Stomach (tissue), 9 donors: ENCODE data around the gene CARD6. TPM values are rescaled to one million over a fixed set of nuclear protein-coding genes. Genes with fewer than 3 reads are reported as not detected.
"Not testable (repeated sequence)": the region's sequence is repeated elsewhere in the genome, so short reads cannot be mapped to it uniquely, and the experiment has no call there.

Experiments
- DNase-seq, 2 donors: peaks; one replicate each; pipeline versions ENCODE4 v3.0.0 to v3.0.0-alpha.2; 2013 to 2019
- H3K27ac ChIP-seq, 5 donors: fragments of 200-600 bp in 4 of 5; sonication (generic) in 4 of 5; one replicate each; pipeline ENCODE4 v1.5.1; 2013 to 2019; ENCODE audit warnings: mild to moderate bottlenecking in 1 of 5, moderate library complexity in 1 of 5
- H3K27me3 ChIP-seq, 3 donors: fragments of 200-600 bp; sonication (generic); one replicate each; pipeline ENCODE4 v1.5.1; 2017 to 2019; ENCODE audit warnings: mixed run types in 1 of 3
- H3K36me3 ChIP-seq, 4 donors: fragments of 200-600 bp; sonication (generic); 1 replicate in 3 of 4; 2 replicates in 1 of 4; pipeline ENCODE4 v1.5.1; 2016 to 2019
- H3K4me1 ChIP-seq, 4 donors: fragments of 200-600 bp; sonication (generic); one replicate each; pipeline ENCODE4 v1.5.1; 2016 to 2019
- H3K4me3 ChIP-seq, 4 donors: fragments of 200-600 bp; sonication (generic) in 3 of 4; one replicate each; pipeline ENCODE4 v1.5.1; 2016 to 2019; ENCODE audit warnings: mild to moderate bottlenecking in 1 of 4
- H3K9me3 ChIP-seq, 4 donors: fragments of 200-600 bp; sonication (generic); one replicate each; pipeline ENCODE4 v1.5.1; 2016 to 2019
- EP300 ChIP-seq: sonication (generic); formaldehyde crosslinking; IDR thresholded peaks from one replicate; pipeline ENCODE4 v1.6.1; 2017; ENCODE audit warnings: antibody characterized with exemption
- POLR2A ChIP-seq, 4 donors: fragments of 450-650 bp; IDR thresholded peaks; one replicate each; pipeline ENCODE4 v1.6.1; 2016; ENCODE audit warnings: antibody characterized with exemption in 4 of 4, control low read depth in 2 of 4, mild to moderate bottlenecking in 1 of 4, moderate library complexity in 1 of 4
- POLR2AphosphoS5 ChIP-seq, 3 donors: sonication (generic); formaldehyde crosslinking; IDR thresholded peaks; one replicate each; pipeline ENCODE4 v1.6.1; 2016; ENCODE audit warnings: antibody characterized with exemption in 3 of 3
- WGBS, 5 donors: extraction: QIAGEN DNeasy Blood & Tissue Kit in 3 of 5; methylation state at CpG; one replicate each; pipeline versions ENCODE4 v1.1.5 to v1.1.7; 2013 to 2018; 5-methylcytosine and 5-hydroxymethylcytosine counted together
- intact Hi-C: fragments of 100-400 bp; cut with DNase I; formaldehyde crosslinking; loops from one replicate; pipeline ENCODE4 v1.15.1; 2023; ENCODE audit warnings: low total_unique reads
- polyA plus RNA-seq, 3 donors: library from polyadenylated mRNA; stranded (reverse); fragments of 200-250 nt; gene quantifications; one replicate each; pipeline ENCODE4 v1.2.3, GENCODE V29; 2013
- total RNA-seq, 5 donors: library from RNA; depleted of rRNA; stranded (reverse); fragments of >200 nt; gene quantifications; one replicate each; pipeline versions ENCODE4 v1.1.0 to v1.2.3, GENCODE V29; 2014 to 2016
- TF ChIP-seq, protein P1 (sequence below), 7 experiments: fragments of 450-650 bp in 4 of 7; fragments of 200-600 bp in 3 of 7; sonication (generic) in 3 of 7; IDR thresholded peaks; one replicate each; pipeline ENCODE4 v1.5.1; 2016 to 2019; ENCODE audit warnings: antibody characterized with exemption in 7 of 7, control low read depth in 2 of 7, mild to moderate bottlenecking in 1 of 7
- donor health status: healthy with polysubstance abuse.
- donor health status: Bipolar disorder and iron deficiency.
- donor health status: healthy.

CARD6 gene
- total and polyA plus RNA-seq, 8 donors, result 2.0 to 30.8 (median 10.7) TPM

DNA sequence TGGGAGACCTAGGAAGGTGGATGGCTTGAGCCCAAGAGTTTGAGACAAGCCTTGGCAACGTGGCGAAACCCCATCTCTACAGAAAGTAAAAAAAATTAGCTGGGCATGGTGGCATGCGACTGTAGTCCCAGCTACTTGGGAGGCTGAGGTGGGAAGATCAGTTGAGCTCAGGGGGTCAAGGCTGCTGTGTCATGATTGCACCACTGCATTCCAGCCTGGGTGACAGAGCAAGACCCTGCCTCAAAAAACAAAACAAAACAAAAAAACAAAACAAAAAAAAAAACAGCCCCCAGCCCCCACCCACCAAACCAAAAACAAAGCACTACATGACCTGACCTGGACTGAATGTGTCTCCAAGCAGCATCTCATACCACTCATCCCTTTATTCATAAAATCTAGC is 34.8 kb downstream of the CARD6 start:
- intact Hi-C loops, result loop anchor here (5.0 kb wide), 1 partner anchor 124 kb away; no protein-coding TSS in a partner anchor
- 67 to 85% (median 72%) methylated on average over 3 of the region's 3 CpGs for WGBS, 5 donors
- no peaks in the 10 kb centered on the region for H3K27me3 ChIP-seq
- H3K4me3 ChIP-seq, result no peak overlapping the region
- H3K27ac ChIP-seq, result no peak overlapping the region
- peaks cover 0 to 6% (median 0%) of the 10 kb centered on the region in 4 donors for H3K9me3 ChIP-seq
- peaks cover 0 to 7% (median 3%) of the 10 kb centered on the region in 4 donors for H3K4me1 ChIP-seq
- no peaks in the 10 kb centered on the region for H3K36me3 ChIP-seq
- DNase-seq, result no peak
- TF ChIP-seq, protein P1, sequence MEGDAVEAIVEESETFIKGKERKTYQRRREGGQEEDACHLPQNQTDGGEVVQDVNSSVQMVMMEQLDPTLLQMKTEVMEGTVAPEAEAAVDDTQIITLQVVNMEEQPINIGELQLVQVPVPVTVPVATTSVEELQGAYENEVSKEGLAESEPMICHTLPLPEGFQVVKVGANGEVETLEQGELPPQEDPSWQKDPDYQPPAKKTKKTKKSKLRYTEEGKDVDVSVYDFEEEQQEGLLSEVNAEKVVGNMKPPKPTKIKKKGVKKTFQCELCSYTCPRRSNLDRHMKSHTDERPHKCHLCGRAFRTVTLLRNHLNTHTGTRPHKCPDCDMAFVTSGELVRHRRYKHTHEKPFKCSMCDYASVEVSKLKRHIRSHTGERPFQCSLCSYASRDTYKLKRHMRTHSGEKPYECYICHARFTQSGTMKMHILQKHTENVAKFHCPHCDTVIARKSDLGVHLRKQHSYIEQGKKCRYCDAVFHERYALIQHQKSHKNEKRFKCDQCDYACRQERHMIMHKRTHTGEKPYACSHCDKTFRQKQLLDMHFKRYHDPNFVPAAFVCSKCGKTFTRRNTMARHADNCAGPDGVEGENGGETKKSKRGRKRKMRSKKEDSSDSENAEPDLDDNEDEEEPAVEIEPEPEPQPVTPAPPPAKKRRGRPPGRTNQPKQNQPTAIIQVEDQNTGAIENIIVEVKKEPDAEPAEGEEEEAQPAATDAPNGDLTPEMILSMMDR (IDR thresholded peaks at IDR 0.05), result no peak
- TF ChIP-seq POLR2A (IDR thresholded peaks at IDR 0.05) (no peak), EP300 (no peak), POLR2AphosphoS5 (IDR thresholded peaks at IDR 0.05) (no peak)

- H3K36me3 ChIP-seq, result no peaks in the 10 kb centered on the region
- intact Hi-C loops, result loop anchor here (5.0 kb wide), 1 partner anchor 125 kb away; no protein-coding TSS in a partner anchor
- peaks cover 0 to 10% (median 2%) of the 10 kb centered on the region in 4 donors for H3K9me3 ChIP-seq
- WGBS, 5 donors, result 76 to 88% (median 83%) methylated on average over 6 of the region's 6 CpGs
- peaks cover 0 to 7% (median 3%) of the 10 kb centered on the region in 4 donors for H3K4me1 ChIP-seq
- H3K4me3 ChIP-seq, result no peak overlapping the region
- TF ChIP-seq, protein P1 (IDR thresholded peaks at IDR 0.05), result no peak
- TF ChIP-seq POLR2A (IDR thresholded peaks at IDR 0.05), result no peak
- TF ChIP-seq EP300, result no peak
- TF ChIP-seq POLR2AphosphoS5 (IDR thresholded peaks at IDR 0.05), result no peak
- H3K27me3 ChIP-seq, result no peaks in the 10 kb centered on the region
- H3K27ac ChIP-seq, result no peak overlapping the region
- no peak for DNase-seq
Measured at GRCh38 chr5:40877371-40877988, 36.3 kb downstream of the CARD6 start.

DNA sequence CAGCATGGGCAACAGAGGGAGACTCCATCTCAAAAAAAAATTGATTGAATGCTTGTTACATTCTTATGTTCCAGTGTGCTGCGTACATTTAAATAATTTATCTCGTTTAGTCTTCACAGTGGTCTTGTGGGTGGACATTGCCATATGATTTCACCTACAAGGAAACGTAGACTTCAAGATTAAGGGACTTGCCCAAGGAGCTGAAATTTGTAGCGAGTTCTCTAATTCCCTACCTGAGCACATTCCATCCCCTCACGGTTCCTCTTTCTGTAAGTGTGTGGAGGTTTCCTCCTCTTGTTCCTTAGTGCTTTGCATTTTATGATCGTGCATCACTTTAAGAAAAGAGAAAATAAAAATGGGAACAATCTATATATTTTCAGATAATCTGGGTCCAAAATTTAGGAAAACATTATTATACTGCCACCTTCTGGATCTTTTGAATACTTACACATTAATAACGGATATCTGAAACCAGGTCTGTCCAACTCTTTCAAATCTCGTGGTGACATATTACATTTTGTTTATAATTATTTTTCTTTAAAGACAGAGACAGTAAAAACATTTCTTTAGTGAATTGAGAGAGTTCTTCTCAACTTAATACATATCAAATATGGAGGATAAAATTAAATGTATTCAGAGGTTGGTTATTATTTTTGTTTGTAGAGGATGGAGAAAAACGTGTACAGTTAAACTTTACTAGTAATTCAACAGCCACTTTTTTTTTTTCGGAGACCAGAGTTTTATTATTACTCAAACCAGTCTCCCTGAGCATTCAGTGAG is 38.2 kb downstream of the CARD6 start:
- Histone ChIP-seq H3K27ac (no peak overlapping the region), H3K9me3 (peaks cover 0 to 10% (median 2%) of the 10 kb centered on the region in 4 donors), H3K4me3 (no peak overlapping the region), H3K36me3 (no peaks in the 10 kb centered on the region), H3K27me3 (no peaks in the 10 kb centered on the region), H3K4me1 (peaks cover 0 to 7% (median 3%) of the 10 kb centered on the region in 4 donors)
- intact Hi-C loops, result loop anchor here (5.0 kb wide), 1 partner anchor 127 kb away; no protein-coding TSS in a partner anchor
- peak in 1 of 2 donors; percentile 37 for DNase-seq
- 22 to 33% (median 25%) methylated on average over 10 of the region's 10 CpGs for WGBS, 5 donors
- TF ChIP-seq, protein P1 (IDR thresholded peaks at IDR 0.05), result peak in 5 of 7 experiments; percentile 29 to 69 (median 51)
- TF ChIP-seq EP300, result no peak

- TF ChIP-seq POLR2AphosphoS5 (IDR thresholded peaks at IDR 0.05) (no peak), EP300 (no peak), POLR2A (IDR thresholded peaks at IDR 0.05) (no peak)
- TF ChIP-seq, protein P1 (IDR thresholded peaks at IDR 0.05), result no peak
- DNase-seq, result no peak
- peaks cover 0 to 7% (median 3%) of the 10 kb centered on the region in 4 donors for H3K4me1 ChIP-seq
- no peak overlapping the region for H3K27ac ChIP-seq
- WGBS, 5 donors, result 87 to 96% (median 95%) methylated on average over 4 of the region's 4 CpGs
- peaks cover 0 to 8% (median 2%) of the 10 kb centered on the region in 4 donors for H3K9me3 ChIP-seq
- no peak overlapping the region for H3K4me3 ChIP-seq
- no peaks in the 10 kb centered on the region for H3K36me3 ChIP-seq
- no peaks in the 10 kb centered on the region for H3K27me3 ChIP-seq
- intact Hi-C loops, result no loop called here
Measured at GRCh38 chr5:40882291-40882690, 41.1 kb downstream of the CARD6 start.

DNA sequence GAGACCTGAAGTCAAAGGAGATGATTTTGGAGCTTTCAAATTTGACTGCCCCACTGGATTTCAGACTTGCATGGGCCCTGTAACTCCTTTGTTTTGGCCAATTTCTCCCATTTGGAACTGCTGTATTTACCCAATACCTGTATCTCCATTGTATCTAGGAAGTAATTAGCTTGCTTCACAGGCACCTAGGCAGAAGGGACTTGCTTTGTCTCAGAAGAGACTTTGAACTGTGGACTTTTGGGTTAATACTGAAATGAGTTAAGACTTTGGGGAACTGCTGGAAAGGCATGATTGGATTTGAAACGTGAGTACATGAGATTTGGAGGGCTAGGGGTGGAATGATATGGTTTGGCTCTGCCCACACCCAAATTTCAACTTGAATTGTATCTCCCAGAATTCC is 41.9 kb downstream of the CARD6 start:
- DNase-seq, intact Hi-C loops, H3K4me1 ChIP-seq, H3K27me3 ChIP-seq, H3K27ac ChIP-seq, H3K4me3 ChIP-seq, H3K9me3 ChIP-seq, H3K36me3 ChIP-seq: not testable (repeated sequence)
- 15 to 38% (median 36%) methylated on average over 1 of the region's 1 CpG for WGBS, 5 donors

DNA sequence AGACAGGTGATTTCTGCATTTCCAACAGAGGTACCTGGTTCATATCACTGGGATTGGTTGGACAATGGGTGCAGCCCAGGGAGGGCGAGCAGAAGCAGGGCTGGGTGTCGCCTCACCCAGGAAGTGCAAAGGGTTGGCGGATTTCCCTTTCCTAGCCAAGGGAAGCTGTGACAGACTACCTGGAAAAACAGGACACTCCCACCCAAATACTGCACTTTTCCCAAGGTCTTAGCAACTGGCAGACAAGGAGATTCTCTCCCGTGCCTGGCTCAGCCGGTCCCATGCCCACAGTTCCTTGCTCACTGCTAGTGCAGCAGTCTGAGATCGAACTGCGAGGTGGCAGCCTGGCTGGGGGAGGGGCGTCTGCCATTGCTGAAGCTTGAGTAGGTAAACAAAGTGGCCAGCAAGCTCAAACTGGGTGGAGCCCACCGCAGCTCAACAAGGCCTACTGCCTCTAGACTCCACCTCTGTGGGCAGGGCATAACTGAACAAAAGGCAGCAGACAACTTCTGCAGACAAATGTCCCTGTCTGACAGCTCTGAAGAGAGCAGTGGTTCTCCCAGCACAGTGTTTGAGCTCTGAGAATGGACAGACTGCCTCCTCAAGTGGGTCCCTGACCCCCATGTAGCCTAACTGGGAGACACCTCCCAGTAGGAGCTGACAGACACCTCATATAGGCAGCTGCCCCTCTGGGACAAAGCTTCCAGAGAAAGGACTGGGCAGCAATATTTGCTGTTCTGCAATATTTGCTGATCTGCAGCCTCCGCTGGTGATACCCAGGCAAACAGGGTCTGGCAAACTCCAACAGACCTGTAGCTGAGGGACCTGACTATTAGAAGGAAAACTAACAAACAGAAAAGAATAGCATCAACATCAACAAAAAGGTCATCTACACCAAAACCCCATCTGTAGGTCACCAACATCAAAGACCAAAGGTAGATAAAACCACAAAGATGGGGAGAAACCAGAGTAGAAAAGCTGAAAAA is 54.6 kb downstream of the CARD6 start:
- 30 to 53% (median 38%) methylated on average over 9 to 10 of the region's 10 CpGs for WGBS, 5 donors
- peak overlapping the region in 4 of 5 donors; percentile 36 to 68 (median 51) for H3K27ac ChIP-seq
- intact Hi-C loops, H3K27me3 ChIP-seq, H3K36me3 ChIP-seq, H3K4me1 ChIP-seq, H3K9me3 ChIP-seq: not testable (repeated sequence)
- H3K4me3 ChIP-seq, result peak overlapping the region in 2 of 4 donors; percentile 11 to 15
- DNase-seq, result peak; percentile 29 to 71
